ENCODE results near the gene VASP. TPM values are rescaled to one million over a fixed set of nuclear protein-coding genes. Genes with fewer than 3 reads are reported as not detected.
A peak's percentile ranks its signal among the peaks of the same experiment; 100 is the strongest.

VASP gene
- total and polyA plus RNA-seq, 9 of the 15 experiments (the other 6 are each of a cell fraction or from before 2014, with no cell fraction given): 16.7 to 261 (median 112) TPM

GRCh38 chr19:45496349-45496953, 10.8 kb upstream of the VASP start (continued):
- TF ChIP-seq USF1 (CRISPR knock-in tag; IDR thresholded peaks at IDR 0.05) (0 out of 2 replicates have a peak, but pooled peaks have one; percentile 26), ZNF609 (CRISPR knock-in tag; IDR thresholded peaks at IDR 0.05; ENCODE audit: borderline replicate concordance) (no peak), EHMT2 (IDR thresholded peaks at IDR 0.05) (peak; percentile 97), PTBP1 (IDR thresholded peaks at IDR 0.05; ENCODE audit: low read depth, low read length) (no peak), SP2 (IDR thresholded peaks at IDR 0.05; ENCODE audit: extremely low read depth, low read depth, low read length, poor library complexity, severe bottlenecking) (no peak), PREB (CRISPR knock-in tag; IDR thresholded peaks at IDR 0.05) (no peak), MLX (CRISPR knock-in tag; conservative IDR thresholded peaks at IDR 0.05) (0 out of 4 replicates have a peak, but pooled peaks of 1 of the 2 experiments have one; percentile 49), ZNF175 (CRISPR knock-in tag; IDR thresholded peaks at IDR 0.05; ENCODE audit: low read depth) (no peak), ZNF143 (CRISPR knock-in tag; IDR thresholded peaks at IDR 0.05) (no peak), ZNF75A (CRISPR knock-in tag; IDR thresholded peaks at IDR 0.05) (no peak), ZNF24 (IDR thresholded peaks at IDR 0.05) (no peak), HLTF (IDR thresholded peaks at IDR 0.05) (no peak), MBD2 (IDR thresholded peaks at IDR 0.05; ENCODE audit: borderline replicate concordance, low read depth) (no peak), TEAD1 (CRISPR knock-in tag; IDR thresholded peaks at IDR 0.05) (peak in 1 of 2 experiments; percentile 69; a peak in 1 of 4 replicates), TAF15 (IDR thresholded peaks at IDR 0.05; ENCODE audit: low read depth, low read length) (no peak), ZNF644 (tag; IDR thresholded peaks at IDR 0.05; ENCODE audit: low read depth) (no peak), HSF4 (CRISPR knock-in tag; IDR thresholded peaks at IDR 0.05; ENCODE audit: borderline replicate concordance) (no peak), RB1 (IDR thresholded peaks at IDR 0.05; ENCODE audit: low read depth) (peak; percentile 37; the same call in 1 of the 2 replicates), GABPA (tag; conservative IDR thresholded peaks at IDR 0.05; ENCODE audit: low read depth) (no peak), ATF2 (CRISPR knock-in tag; IDR thresholded peaks at IDR 0.05) (peak; percentile 62; the same call in 1 of the 2 replicates)

Measured in K562 (cell line).